ENCODE data around the gene ZNF22.

DNA sequence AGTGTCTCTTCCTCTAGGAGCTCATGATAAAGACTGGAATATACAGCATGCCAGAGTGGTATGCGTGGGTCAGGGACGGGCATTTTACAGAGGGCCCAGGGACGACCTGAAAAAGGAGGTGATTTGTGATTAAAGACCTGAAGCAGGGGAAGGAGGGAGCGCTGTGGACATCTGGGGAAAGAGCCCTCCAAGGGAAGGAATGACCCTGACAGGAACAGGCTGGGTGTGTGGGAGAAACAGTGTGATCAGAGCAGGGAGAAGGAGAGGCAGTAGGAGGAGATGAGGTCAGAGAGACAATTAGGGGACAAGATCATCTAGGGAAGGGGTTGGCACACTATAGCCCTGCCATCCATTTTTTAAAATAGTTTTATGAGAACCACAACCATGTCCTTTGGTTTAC, 44.5 kb upstream of the ZNF22 start:
- TF ChIP-seq CTCF (optimal IDR thresholded peaks at IDR 0.05 in 1 of 3, IDR thresholded peaks at IDR 0.05 in 1 of 3, conservative IDR thresholded peaks at IDR 0.05 in 1 of 3; ENCODE audit: extremely low read depth in 1 of 3, insufficient read depth in 2 of 3, low read length in 3 of 3) (no peak), EZH2 (IDR thresholded peaks at IDR 0.05; ENCODE audit: low read length) (no peak)
